ENCODE results near the gene TRERF1.
"Not testable (repeated sequence)": the region's sequence is repeated elsewhere in the genome, so short reads cannot be mapped to it uniquely, and the experiment has no call there.

Gene TRERF1

GRCh38 chr6:42236682-42237473 is 214.8 kb downstream of the TRERF1 start:
- DNase-seq, result no peak

GRCh38 chr6:42236030-42236429 is 215.7 kb downstream of the TRERF1 start:
- DNase-seq, result no peak

GRCh38 chr6:42232035-42232434 is 219.7 kb downstream of the TRERF1 start:
- no peak for DNase-seq

- DNase-seq, result no peak
These were observed 221.1 kb downstream of the TRERF1 start for GRCh38 chr6:42230345-42231321.

DNA sequence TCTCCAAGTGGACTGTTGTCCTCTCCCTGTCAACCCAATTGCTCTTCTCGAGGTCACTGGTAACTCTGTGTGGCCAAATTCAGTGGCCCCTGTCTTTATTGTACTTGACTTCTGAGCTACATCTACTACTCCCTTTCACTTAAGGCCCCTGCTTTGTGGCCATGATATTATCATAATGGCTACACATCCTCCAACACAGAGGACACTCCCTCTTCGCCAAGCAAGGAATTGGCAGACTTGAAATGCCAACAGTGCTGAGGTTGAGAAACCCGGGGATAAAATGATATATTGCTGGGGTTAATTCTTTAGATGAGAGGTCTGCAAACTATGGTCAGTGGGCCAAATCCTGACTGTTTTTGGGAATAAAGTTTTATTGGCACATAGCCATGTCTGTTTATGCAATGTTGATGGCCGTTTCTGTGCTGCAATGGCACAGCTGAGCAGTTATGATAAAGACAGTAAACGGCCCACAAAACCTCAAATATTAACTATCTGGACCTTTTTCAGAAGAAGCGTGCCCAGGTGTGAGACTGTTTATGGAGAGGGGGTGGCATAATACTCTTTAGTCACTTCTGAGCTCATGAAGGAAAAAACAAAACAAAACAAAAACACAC is 222.1 kb downstream of the TRERF1 start:
- no peak for DNase-seq

GRCh38 chr6:42228305-42228704 is 223.4 kb downstream of the TRERF1 start:
- no peak for DNase-seq

DNA sequence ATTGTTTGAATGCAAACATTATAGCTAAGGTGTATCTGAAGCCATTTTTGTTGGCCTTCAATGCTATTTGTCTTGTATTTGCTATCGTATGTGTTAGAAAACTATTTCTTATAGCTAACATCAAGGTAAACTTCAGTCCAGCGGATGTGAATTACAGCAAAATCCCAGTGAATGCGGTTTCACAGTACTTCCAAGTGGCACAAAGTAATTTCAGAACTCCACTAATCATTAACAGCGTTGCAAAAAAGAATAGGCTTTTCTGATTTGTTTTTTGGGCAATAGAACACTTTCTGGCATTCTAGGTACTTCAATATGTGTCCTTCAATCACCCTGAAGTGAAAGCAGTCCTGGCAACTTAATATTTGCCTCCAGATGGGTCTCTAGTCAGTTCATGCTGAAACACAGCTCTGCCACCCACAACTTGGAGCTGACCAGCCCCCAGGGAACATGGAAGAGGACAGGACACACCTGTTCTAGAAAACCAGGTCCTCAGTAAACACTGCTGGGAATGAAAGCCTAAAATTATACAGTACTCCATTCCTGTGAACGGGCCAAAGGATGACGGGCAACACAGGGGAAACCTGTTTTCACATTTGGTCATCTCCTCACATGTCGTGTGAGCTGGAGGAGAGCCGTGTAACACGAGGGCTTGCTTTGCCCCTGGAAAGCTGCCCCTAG is 224.4 kb downstream of the TRERF1 start:
- no peak for DNase-seq

GRCh38 chr6:42226645-42227143 is 225.0 kb downstream of the TRERF1 start:
- DNase-seq, result no peak

DNA sequence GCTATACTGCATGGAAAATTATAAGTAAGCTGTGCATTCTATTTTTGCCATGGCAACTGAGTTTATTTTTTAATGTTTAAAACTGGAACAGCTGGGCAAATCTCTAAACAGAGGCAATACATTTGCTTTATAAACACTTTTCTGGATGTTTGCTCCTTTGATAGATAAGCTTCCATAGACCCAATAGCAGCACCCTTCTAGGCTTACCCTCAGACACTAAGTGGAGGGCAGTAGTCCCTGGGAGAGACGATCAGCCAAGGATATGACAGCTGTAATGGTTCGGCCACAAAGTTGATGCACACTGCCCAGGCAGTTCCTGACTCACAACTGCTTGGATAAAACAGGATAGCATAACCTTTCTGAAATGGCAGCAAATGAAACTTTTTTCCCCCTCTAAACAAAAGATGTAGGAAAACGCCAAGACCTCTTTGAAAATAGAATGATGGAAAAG is 225.5 kb downstream of the TRERF1 start:
- DNase-seq, result no peak

- DNase-seq, result no peak
These were observed 226.3 kb downstream of the TRERF1 start for GRCh38 chr6:42225419-42225818.

DNA sequence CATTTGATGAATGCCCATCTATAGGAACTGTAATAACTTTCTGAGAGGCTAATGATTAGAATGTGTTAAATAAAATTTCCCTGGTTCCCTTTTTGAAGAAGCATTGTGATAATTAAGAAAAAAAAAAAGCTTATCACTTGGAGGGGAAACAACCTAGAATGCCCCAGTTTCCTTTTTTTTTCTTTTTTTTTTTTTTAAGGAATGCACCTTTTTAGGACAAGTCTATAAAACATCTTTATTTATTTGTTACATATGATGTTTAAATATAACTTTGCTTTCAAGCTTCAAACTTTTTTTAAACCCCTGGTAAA is 226.7 kb downstream of the TRERF1 start:
- no peak for DNase-seq

DNA sequence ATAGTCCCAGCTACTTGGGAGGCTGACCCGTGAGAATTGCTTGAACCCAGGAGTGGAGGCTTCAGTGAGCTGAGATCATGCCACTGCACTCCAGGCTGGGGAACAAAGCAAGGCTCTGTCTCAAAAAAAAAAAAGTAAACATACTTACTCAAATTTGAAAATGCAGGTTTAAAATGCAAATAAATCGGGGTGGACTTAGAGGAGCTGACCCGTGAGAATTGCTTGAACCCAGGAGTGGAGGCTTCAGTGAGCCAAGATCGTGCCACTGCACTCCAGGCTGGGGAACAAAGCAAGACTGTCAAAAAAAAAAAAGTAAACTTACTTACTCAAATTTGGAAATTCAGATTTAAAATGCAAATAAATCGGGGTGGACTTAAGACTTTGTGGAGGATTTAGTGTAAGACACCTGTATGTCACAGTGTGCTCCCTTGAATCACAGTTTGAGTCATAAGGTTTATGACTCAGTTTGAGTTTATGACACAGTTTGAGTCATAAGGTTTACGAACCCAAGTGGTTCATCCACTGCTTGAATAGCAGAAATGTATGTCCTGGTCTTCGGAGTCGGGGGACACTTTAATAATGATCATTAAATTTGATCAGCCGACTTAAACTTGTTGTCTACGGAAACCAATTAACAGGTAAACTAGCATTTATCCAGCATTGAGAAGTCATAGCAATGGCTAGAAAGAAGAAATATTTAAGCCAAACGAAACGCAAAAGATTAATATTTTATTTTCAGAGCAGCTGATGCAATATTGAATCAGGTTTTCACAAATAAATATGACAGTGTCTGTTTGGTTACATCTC is 227.3 kb downstream of the TRERF1 start:
- DNase-seq, result no peak

DNA sequence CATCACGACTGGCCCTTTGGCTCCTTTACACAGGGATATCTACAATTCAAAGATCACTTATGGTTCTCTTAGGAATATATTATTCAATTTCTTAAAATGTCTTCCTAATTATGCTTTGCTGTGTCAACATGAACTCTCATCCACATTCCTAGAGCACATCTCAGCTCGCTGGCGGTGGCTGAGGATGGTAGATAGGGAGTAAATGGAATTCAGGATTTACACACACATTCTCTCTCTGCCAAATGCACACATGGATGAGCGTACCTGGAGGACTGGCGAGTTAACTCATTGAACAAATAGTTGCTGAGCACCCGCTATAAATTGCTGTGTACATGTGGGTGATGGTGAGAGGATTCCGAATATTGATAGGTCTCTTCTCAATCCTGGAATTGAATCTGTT is 229.3 kb downstream of the TRERF1 start:
- DNase-seq, result no peak

DNA sequence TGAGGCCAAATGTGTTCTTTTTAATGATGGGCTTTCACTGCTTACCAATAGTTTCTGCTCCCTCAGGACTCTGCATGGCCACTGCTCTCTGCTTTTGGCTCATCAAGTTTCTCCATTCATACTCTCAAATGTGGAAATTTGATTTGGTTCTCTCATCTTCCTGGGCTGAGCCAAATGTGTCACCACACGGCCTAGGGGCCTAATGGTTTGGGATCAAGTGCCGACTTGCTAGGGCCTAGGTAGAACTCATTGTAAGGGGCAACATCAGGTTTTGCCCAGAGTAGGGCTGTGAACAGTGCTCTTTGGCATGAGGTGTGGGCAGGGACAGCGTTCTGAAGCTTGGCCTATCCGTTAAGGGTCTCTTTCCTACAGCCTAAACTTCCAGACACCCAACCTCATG is 230.2 kb downstream of the TRERF1 start:
- no peak for DNase-seq

GRCh38 chr6:42220807-42221206 is 230.9 kb downstream of the TRERF1 start:
- DNase-seq, result no peak

DNA sequence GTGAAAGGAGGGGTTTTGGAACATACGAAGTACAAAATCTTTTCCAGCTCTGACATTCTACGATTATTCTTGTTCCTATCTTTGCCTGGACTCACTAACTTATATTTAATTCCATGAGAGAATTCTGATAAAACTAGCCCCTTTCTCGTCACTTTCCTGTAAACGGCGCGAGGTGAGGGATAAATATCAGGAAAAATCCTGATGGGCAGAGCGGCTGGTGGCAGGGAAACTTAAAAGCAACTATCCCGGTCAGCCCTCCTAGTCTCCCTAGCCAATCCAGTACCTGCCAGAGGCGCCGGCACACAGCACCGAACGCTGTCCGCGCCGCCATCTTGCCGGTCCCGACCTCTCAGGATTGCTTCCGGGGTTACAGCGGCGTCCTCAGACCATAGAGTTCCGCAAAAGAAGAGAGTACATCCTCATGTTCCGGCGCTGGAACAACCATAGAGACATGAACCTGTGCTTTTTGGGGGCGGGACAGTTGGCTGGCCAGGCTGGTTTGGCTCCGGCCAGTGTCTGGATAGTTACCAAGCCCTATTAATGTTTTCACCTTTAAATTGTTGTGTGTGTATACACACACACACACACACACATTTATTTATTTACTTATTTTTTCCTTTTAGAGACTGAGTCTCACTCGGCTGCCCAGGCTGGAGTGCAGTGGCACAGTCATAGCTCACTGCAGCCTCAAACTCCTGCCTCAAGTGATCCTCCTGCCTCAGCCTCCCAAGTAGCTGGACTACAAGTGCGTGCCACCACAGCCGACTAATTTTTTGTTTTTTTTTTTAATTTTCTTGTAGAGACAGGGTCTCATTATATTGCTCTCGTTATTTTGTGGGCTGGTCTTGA is 234.0 kb downstream of the TRERF1 start, which contains the start of gene MRPS10:
MRPS10 (minus strand) TSS at position 343 of the 849 bp plus-strand sequence; CDS start at position 331, 12 bp downstream.
- peak; percentile 76 for DNase-seq

DNA sequence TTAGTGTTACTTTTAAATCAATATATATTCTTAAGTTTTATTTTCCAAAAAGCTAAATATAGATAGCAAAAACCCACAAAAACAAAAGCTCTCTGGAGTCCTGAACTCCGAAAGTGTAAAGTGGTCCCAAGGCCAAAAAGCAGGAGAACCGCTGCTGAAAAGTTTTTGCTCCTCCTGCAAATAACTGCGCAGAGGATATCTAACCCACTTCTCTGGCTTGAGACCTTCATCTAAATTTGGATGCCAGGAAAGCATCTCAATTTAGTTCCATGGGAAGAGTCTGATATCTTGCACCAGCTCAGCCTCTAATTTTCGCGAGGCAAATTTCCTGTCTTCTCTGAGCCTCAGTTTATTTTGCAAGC is 234.6 kb downstream of the TRERF1 start:
- DNase-seq, result no peak

GRCh38 chr6:42216495-42216894 is 235.2 kb downstream of the TRERF1 start:
- DNase-seq, result not testable (repeated sequence)

GRCh38 chr6:42212442-42212841 is 239.3 kb downstream of the TRERF1 start:
- DNase-seq, result no peak

- no peak for DNase-seq
These were observed 240.0 kb downstream of the TRERF1 start for GRCh38 chr6:42211726-42212125.

- no peak for DNase-seq
These were observed 241.2 kb downstream of the TRERF1 start for GRCh38 chr6:42210551-42210950.

Measured in SIG-M5 (cell line).